Neural progenitor cell (in vitro differentiated cells): ENCODE measurements around the gene CALCR. TPM values are rescaled to one million over a fixed set of nuclear protein-coding genes. Genes with fewer than 3 reads are reported as not detected.

Source experiments
- DNase-seq: peaks from one replicate; pipeline ENCODE4 v3.0.0-alpha.2; 2016; ENCODE audit warnings: low spot score
- H2AFZ ChIP-seq: fragments of 200-600 bp; sonication (generic); replicated peaks from 2 replicates; pipeline ENCODE4 v1.6.1; 2016; ENCODE audit warnings: antibody characterized with exemption
- H3F3A ChIP-seq: fragments of 200-600 bp; sonication (generic); 2 replicates; pipeline ENCODE4 v1.6.1; 2016; ENCODE audit warnings: antibody characterized with exemption, low read depth
- H3K27ac ChIP-seq: fragments of 200-600 bp; sonication (generic); 2 replicates; pipeline ENCODE4 v1.5.1; 2016; ENCODE audit warnings: mild to moderate bottlenecking
- H3K27me3 ChIP-seq: fragments of 200-600 bp; sonication (generic); 2 replicates; pipeline ENCODE4 v1.6.1; 2016; ENCODE audit warnings: mild to moderate bottlenecking, moderate library complexity
- H3K36me3 ChIP-seq: fragments of 200-600 bp; sonication (generic); 2 replicates; pipeline ENCODE4 v1.5.1; 2016
- H3K4me1 ChIP-seq: fragments of 200-600 bp; sonication (generic); 2 replicates; pipeline ENCODE4 v1.6.1; 2016; ENCODE audit warnings: mixed run types
- H3K4me2 ChIP-seq: fragments of 200-600 bp; sonication (generic); 2 replicates; pipeline ENCODE4 v1.6.1; 2016
- H3K4me3 ChIP-seq: fragments of 200-600 bp; sonication (generic); 2 replicates; pipeline ENCODE4 v1.5.1; 2016
- H3K79me2 ChIP-seq: fragments of 200-600 bp; sonication (generic); 2 replicates; pipeline ENCODE4 v1.6.1; 2016; ENCODE audit warnings: low read depth
- H3K9ac ChIP-seq: fragments of 200-600 bp; sonication (generic); 2 replicates; pipeline ENCODE4 v1.6.1; 2016
- H3K9me3 ChIP-seq: fragments of 200-600 bp; sonication (generic); 2 replicates; pipeline ENCODE4 v1.5.1; 2016; ENCODE audit warnings: low read depth
- H4K20me1 ChIP-seq: fragments of 200-600 bp; sonication (generic); 2 replicates; pipeline ENCODE4 v1.6.1; 2016; ENCODE audit warnings: low read depth
- H3K27ac Mint-ChIP-seq: 3 replicates; pipeline ENCODE4 v1.8.0; 2021; ENCODE audit warnings: mixed read lengths
- H3K27me3 Mint-ChIP-seq: 2 replicates; pipeline ENCODE4 v1.8.0; 2022; ENCODE audit warnings: low read depth, mild to moderate bottlenecking, inconsistent platforms, moderate library complexity, mixed read lengths; ENCODE audit not compliant: insufficient read depth
- H3K36me3 Mint-ChIP-seq: 3 replicates; pipeline ENCODE4 v1.8.0; 2021; ENCODE audit warnings: mixed read lengths
- H3K4me1 Mint-ChIP-seq: 3 replicates; pipeline ENCODE4 v1.8.0; 2021; ENCODE audit warnings: mixed read lengths
- H3K4me3 Mint-ChIP-seq: 3 replicates; pipeline ENCODE4 v1.8.0; 2021; ENCODE audit warnings: mild to moderate bottlenecking, moderate library complexity, mixed read lengths
- H3K9me3 Mint-ChIP-seq: 3 replicates; pipeline ENCODE4 v1.8.0; 2020; ENCODE audit warnings: mixed read lengths
- EZH2 ChIP-seq: fragments of 200-600 bp; sonication (generic); IDR thresholded peaks from 2 replicates; pipeline ENCODE4 v1.6.1; 2017; ENCODE audit warnings: antibody characterized with exemption, mild to moderate bottlenecking, moderate library complexity
- EZH2phosphoT487 ChIP-seq: fragments of 200-600 bp; sonication (generic); IDR thresholded peaks from 2 replicates; pipeline ENCODE4 v1.6.1; 2017; ENCODE audit warnings: antibody characterized with exemption
- total RNA-seq: library from RNA; depleted of rRNA; stranded (reverse); fragments of >200 nt; gene quantifications from 2 replicates; pipeline ENCODE4 v1.2.3, GENCODE V29; 2015; ENCODE audit warnings: low replicate concordance
- TF ChIP-seq, protein P1 (sequence below): fragments of 200-600 bp; sonication (generic); IDR thresholded peaks from 2 replicates; pipeline ENCODE4 v1.5.1; 2017; ENCODE audit warnings: antibody characterized with exemption, mild to moderate bottlenecking

The CALCR gene
- total RNA-seq, 1 donor from 2014 or later = not detected

GRCh38 chr7:93620864-93621263 is 46.3 kb upstream of the CALCR start:
- H4K20me1 ChIP-seq = no peaks in the 10 kb centered on the region
- Mint-ChIP-seq H3K9me3 (no peaks in the 10 kb centered on the region), H3K4me1 (peaks cover 4% of the 10 kb centered on the region), H3K4me3 (no peak overlapping the region), H3K27me3 (no peaks in the 10 kb centered on the region), H3K27ac (no peak overlapping the region), H3K36me3 (no peaks in the 10 kb centered on the region)
- no peak for DNase-seq
- H3K9ac ChIP-seq = no peak overlapping the region
- H3K4me1 ChIP-seq = no peaks in the 10 kb centered on the region
- no peaks in the 10 kb centered on the region for H3F3A ChIP-seq
- H3K36me3 ChIP-seq = peaks cover 3% of the 10 kb centered on the region
- H3K27ac ChIP-seq = no peak overlapping the region
- no peaks in the 10 kb centered on the region for H3K9me3 ChIP-seq
- H2AFZ ChIP-seq = no peak overlapping the region
- no peaks in the 10 kb centered on the region for H3K27me3 ChIP-seq
- no peak overlapping the region for H3K4me2 ChIP-seq
- no peaks in the 10 kb centered on the region for H3K79me2 ChIP-seq
- H3K4me3 ChIP-seq = no peak overlapping the region
- TF ChIP-seq EZH2phosphoT487 (no peak), EZH2 (no peak)
- TF ChIP-seq, protein P1, sequence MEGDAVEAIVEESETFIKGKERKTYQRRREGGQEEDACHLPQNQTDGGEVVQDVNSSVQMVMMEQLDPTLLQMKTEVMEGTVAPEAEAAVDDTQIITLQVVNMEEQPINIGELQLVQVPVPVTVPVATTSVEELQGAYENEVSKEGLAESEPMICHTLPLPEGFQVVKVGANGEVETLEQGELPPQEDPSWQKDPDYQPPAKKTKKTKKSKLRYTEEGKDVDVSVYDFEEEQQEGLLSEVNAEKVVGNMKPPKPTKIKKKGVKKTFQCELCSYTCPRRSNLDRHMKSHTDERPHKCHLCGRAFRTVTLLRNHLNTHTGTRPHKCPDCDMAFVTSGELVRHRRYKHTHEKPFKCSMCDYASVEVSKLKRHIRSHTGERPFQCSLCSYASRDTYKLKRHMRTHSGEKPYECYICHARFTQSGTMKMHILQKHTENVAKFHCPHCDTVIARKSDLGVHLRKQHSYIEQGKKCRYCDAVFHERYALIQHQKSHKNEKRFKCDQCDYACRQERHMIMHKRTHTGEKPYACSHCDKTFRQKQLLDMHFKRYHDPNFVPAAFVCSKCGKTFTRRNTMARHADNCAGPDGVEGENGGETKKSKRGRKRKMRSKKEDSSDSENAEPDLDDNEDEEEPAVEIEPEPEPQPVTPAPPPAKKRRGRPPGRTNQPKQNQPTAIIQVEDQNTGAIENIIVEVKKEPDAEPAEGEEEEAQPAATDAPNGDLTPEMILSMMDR = no peak

DNA sequence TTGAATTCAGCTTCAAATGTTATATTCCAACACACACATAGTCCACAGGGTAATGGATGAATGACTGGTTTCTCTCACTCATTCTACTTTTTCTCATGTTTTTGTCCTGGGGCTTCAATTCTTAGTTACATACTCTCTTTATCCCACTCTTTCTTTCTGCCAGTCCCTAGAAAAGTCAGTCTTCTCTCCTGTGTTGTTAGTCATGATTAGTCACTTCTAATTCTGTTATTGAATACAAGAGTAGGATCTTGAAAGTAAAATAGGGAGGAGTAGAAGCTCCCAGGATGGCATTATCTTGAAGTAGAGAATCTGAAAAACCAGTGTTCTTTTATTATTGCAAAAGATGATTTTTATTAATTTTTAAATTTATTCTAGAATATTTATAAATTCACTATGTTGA is 45.5 kb upstream of the CALCR start:
- Histone ChIP-seq H4K20me1 (no peaks in the 10 kb centered on the region), H3K4me1 (no peaks in the 10 kb centered on the region), H3F3A (no peaks in the 10 kb centered on the region), H3K9me3 (no peaks in the 10 kb centered on the region), H3K27me3 (no peaks in the 10 kb centered on the region), H3K27ac (no peak overlapping the region), H3K36me3 (peaks cover 3% of the 10 kb centered on the region), H3K79me2 (no peaks in the 10 kb centered on the region), H3K4me2 (no peak overlapping the region), H3K4me3 (no peak overlapping the region), H2AFZ (no peak overlapping the region), H3K9ac (no peak overlapping the region)
- TF ChIP-seq EZH2 (no peak), EZH2phosphoT487 (no peak)
- TF ChIP-seq, protein P1 = no peak
- no peaks in the 10 kb centered on the region for H3K36me3 Mint-ChIP-seq
- DNase-seq = no peak
- H3K9me3 Mint-ChIP-seq = no peaks in the 10 kb centered on the region
- no peaks in the 10 kb centered on the region for H3K27me3 Mint-ChIP-seq
- no peak overlapping the region for H3K4me3 Mint-ChIP-seq
- no peak overlapping the region for H3K27ac Mint-ChIP-seq
- H3K4me1 Mint-ChIP-seq = peaks cover 4% of the 10 kb centered on the region

GRCh38 chr7:93601363-93601762 is 26.8 kb upstream of the CALCR start:
- Histone ChIP-seq H3K4me1 (no peaks in the 10 kb centered on the region), H2AFZ (no peak overlapping the region), H4K20me1 (no peaks in the 10 kb centered on the region), H3K36me3 (no peaks in the 10 kb centered on the region), H3K27ac (no peak overlapping the region), H3F3A (no peaks in the 10 kb centered on the region), H3K79me2 (no peaks in the 10 kb centered on the region), H3K9me3 (no peaks in the 10 kb centered on the region), H3K4me3 (no peak overlapping the region), H3K4me2 (no peak overlapping the region), H3K27me3 (no peaks in the 10 kb centered on the region), H3K9ac (no peak overlapping the region)
- no peak overlapping the region for H3K27ac Mint-ChIP-seq
- no peaks in the 10 kb centered on the region for H3K36me3 Mint-ChIP-seq
- TF ChIP-seq EZH2 = no peak
- TF ChIP-seq, protein P1 = peak; percentile 32
- no peak overlapping the region for H3K4me3 Mint-ChIP-seq
- peak; percentile 13 for DNase-seq
- no peaks in the 10 kb centered on the region for H3K9me3 Mint-ChIP-seq
- H3K27me3 Mint-ChIP-seq = peaks cover 4% of the 10 kb centered on the region
- no peaks in the 10 kb centered on the region for H3K4me1 Mint-ChIP-seq
